Mononuclear cell (primary cell): ENCODE results near the gene ZBTB33. TPM values are rescaled to one million over a fixed set of nuclear protein-coding genes. Genes with fewer than 3 reads are reported as not detected.
A peak's percentile ranks its signal among the peaks of the same experiment; 100 is the strongest.

ENCODE experiments used
- H3K27me3 ChIP-seq: 2 replicates; pipeline ENCODE4 v1.6.0; 2011; ENCODE audit warnings: low read length, control low read depth; ENCODE audit not compliant: insufficient read depth
- H3K4me1 ChIP-seq: 2 replicates; pipeline ENCODE4 v1.5.1; 2011; ENCODE audit warnings: mild to moderate bottlenecking, low read length, control low read depth; ENCODE audit not compliant: insufficient read depth
- H3K4me3 ChIP-seq: 2 replicates; pipeline ENCODE4 v1.5.1; 2011; ENCODE audit warnings: mild to moderate bottlenecking, low read length, moderate library complexity
- H3K9me3 ChIP-seq: 2 replicates; pipeline ENCODE4 v1.5.1; 2011; ENCODE audit warnings: low read depth, mild to moderate bottlenecking, control low read depth, low read length
- total RNA-seq: library from RNA; depleted of rRNA; stranded (reverse); fragments of >200 nt; gene quantifications from one replicate; pipeline ENCODE4 v1.2.3, GENCODE V29; 2012

The ZBTB33 gene
- total RNA-seq, 1 donor = 52.8 TPM

- Histone ChIP-seq H3K4me3 (peak overlapping the region; percentile 64), H3K9me3 (no peaks in the 10 kb centered on the region), H3K27me3 (no peaks in the 10 kb centered on the region), H3K4me1 (peaks cover 10% of the 10 kb centered on the region)
Observed at GRCh38 chrX:120244395-120244734, 6.2 kb upstream of the ZBTB33 start.

DNA sequence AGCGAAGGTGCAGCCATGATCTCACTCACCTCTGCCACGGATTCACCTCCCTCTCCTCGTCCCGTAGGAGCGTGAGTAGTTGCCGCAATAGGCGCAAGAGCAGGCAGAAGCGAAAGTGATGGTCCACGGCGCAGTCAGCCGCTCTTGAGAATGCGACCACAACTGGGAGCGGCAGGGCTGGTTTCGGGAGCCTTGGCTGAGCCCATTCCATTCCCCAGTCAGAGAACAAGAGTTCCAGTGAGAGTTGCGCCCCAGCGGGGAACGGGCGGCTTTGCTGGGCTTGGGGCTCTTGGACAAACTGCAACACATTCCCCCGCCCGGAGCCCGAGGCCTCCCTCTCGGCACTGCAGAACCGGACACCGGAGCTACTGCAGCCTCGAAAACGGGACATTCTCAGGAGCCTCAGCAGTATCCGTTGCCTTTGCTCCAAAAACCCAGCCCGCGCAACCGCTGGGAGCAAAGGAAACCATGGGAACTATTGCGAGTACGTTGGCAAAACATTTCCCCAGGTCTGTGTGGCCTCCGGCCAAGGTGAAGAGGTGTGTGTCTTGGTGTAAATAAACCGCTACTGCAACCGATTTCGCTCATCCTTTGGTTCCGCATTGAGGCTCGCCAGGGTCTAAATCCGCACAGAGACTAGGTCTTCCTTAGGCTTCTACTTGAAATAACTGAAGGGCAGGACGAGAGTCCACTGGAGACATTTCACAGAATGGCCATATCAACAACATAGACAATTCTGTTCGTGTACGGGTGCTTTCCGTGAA lies 5.7 kb upstream of the ZBTB33 start:
- Histone ChIP-seq H3K4me3 (peak overlapping the region; percentile 64), H3K4me1 (peaks cover 10% of the 10 kb centered on the region), H3K9me3 (no peaks in the 10 kb centered on the region), H3K27me3 (no peaks in the 10 kb centered on the region)

DNA sequence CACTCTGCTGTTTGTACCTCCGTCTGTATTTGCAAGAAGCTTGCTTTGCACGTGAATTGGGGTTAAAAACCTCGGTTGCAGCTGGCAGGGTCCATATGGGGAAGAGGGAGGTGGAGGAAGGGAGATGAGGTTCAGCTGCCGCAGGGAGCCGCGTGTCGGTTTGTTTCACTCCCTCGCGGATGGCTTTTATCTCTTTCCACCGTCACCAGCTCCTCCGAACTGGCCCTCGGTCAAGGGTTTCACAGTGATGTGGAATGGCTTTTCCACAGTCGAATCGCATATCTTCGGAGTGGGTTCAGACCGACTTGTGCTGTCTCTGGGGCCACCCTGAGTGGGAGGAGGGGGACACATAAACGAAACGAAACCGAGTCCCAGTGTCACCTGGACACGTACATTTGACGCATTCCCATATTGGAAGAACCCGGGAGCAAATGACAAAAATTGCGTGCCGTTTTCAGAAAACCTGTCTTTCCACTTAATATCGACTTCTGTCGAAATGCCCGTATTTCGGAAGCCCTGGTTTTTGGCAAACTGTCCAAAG lies 929 bp downstream of the ZBTB33 start:
- Histone ChIP-seq H3K9me3 (no peaks in the 10 kb centered on the region), H3K4me3 (peak overlapping the region; percentile 73), H3K27me3 (no peaks in the 10 kb centered on the region), H3K4me1 (no peaks in the 10 kb centered on the region)

- Histone ChIP-seq H3K9me3 (no peaks in the 10 kb centered on the region), H3K27me3 (no peaks in the 10 kb centered on the region), H3K4me3 (no peak overlapping the region), H3K4me1 (no peaks in the 10 kb centered on the region)
Observed at GRCh38 chrX:120253784-120254183, 3.2 kb downstream of the ZBTB33 start.

DNA sequence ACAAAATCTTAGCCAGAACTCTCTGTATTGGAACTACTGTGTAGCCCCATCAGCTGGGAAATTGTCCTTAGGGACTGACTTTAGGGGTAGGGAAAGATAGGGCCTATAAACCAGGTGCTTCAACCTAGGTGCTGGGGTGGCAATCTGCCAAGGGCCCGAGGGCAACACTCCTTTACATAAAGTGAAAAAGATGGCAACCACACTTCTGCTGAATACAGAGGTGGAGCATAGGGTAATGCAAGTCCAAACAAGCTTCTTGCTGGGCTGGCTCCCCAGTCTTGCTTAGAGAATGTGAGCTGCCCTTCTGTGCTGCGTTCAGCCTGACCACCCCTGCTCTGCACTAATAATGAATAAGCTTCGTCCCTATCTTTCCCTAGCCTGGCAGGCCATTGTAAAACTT lies 9.8 kb downstream of the ZBTB33 start:
- no peaks in the 10 kb centered on the region for H3K9me3 ChIP-seq
- H3K4me3 ChIP-seq = no peak overlapping the region
- peaks cover 22% of the 10 kb centered on the region for H3K4me1 ChIP-seq
- no peaks in the 10 kb centered on the region for H3K27me3 ChIP-seq

- Histone ChIP-seq H3K27me3 (no peaks in the 10 kb centered on the region), H3K9me3 (no peaks in the 10 kb centered on the region), H3K4me1 (peaks cover 22% of the 10 kb centered on the region), H3K4me3 (no peak overlapping the region)
Observed at GRCh38 chrX:120262859-120263708, 12.5 kb downstream of the ZBTB33 start.

- Histone ChIP-seq H3K27me3 (no peaks in the 10 kb centered on the region), H3K4me3 (no peak overlapping the region), H3K9me3 (no peaks in the 10 kb centered on the region), H3K4me1 (peaks cover 27% of the 10 kb centered on the region)
Observed at GRCh38 chrX:120264341-120264740, 13.7 kb downstream of the ZBTB33 start.

- Histone ChIP-seq H3K27me3 (no peaks in the 10 kb centered on the region), H3K4me3 (no peak overlapping the region), H3K9me3 (no peaks in the 10 kb centered on the region), H3K4me1 (peaks cover 19% of the 10 kb centered on the region)
Observed at GRCh38 chrX:120269373-120270035, 18.9 kb downstream of the ZBTB33 start.

- no peaks in the 10 kb centered on the region for H3K27me3 ChIP-seq
- no peaks in the 10 kb centered on the region for H3K9me3 ChIP-seq
- peaks cover 19% of the 10 kb centered on the region for H3K4me1 ChIP-seq
- no peak overlapping the region for H3K4me3 ChIP-seq
Observed at GRCh38 chrX:120270567-120270966, 20.0 kb downstream of the ZBTB33 start.

DNA sequence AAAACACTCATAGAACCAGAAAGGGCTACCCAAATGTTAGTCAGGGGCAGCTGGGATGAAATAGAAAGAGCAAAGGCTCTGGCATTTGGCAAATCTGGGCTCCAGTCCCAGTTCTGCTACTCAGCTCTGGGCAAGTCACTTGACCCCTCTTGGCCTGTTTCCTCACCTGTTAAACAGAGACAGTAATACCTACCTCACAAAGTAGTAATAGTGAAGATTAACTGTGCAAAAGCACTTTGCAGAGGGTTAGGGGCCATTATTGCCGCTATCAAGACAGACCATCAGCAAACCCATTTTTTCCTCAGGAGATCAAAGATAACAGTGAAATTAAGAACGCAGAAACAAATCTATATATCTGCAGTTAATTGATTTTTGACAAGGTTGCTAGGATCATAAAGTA lies 20.6 kb downstream of the ZBTB33 start:
- Histone ChIP-seq H3K4me3 (no peak overlapping the region), H3K27me3 (no peaks in the 10 kb centered on the region), H3K4me1 (peaks cover 19% of the 10 kb centered on the region), H3K9me3 (no peaks in the 10 kb centered on the region)

DNA sequence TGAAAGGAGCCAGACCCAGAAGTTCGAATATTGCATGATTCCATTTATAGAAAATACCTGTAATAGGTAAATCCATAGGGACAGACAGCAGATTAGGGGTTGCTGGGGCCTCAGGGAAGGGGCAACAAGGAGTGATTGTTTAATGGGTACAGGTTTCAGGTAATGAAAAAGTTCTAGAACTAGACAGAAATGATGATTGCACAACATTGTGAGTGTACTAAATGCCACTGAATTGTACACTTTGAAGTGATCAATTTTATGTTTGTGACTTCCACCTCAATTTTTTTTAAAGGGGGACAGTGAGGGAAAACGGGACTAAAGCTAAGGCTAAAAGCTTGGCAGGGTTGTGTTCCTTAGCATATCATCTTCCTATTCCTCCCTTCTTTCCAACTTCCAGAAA lies 23.5 kb downstream of the ZBTB33 start:
- no peaks in the 10 kb centered on the region for H3K27me3 ChIP-seq
- no peak overlapping the region for H3K4me3 ChIP-seq
- H3K4me1 ChIP-seq = peaks cover 15% of the 10 kb centered on the region
- H3K9me3 ChIP-seq = no peaks in the 10 kb centered on the region

DNA sequence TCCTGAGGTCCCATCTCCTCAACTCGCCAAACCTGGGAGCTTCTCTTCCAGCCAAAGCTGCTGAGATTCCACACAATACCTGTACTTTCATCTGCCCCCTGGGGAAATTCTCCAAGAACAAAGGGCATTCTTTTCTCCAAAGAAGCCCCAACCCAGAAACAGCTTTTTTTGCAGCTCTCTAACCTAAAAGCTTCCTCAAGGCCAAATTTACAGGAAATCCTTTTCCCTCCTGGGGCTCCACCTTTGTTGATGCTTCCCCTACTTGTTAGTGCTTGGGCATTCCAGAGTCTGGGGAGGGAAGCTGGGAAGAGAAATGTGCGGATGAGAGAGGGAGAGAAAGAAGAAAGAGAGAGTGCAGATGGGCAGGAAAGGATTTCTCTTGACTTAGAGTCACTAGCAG lies 24.3 kb downstream of the ZBTB33 start:
- Histone ChIP-seq H3K4me1 (peaks cover 9% of the 10 kb centered on the region), H3K27me3 (no peaks in the 10 kb centered on the region)

DNA sequence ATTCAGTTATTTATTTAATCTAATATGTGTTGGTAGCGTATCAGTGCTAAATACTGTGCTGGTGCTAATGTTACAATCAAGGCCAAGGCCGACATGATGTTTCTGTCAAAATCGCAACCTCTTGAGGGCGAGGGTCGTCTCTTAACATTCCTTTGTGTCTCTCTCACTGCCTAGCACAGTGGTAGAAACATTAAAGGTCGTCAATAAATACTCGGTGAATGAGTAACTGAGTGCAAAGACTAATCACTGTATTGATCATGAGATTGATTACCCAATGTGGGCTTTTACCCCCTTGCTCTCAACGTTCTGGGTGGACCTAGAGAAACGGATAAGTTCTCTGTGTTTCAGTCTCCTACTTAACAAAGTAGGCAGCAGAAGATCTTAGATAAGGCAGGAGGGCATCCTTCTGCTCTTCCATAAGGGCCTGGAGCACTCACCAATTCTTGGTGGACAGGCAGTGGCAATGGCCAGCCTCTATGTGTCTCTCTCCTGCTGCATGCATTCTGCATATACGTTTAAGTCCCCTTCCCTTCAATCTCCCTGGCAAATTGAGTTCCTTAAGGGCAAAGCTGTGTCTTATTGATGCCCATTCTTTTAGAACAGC lies 30.5 kb downstream of the ZBTB33 start:
- Histone ChIP-seq H3K9me3 (no peaks in the 10 kb centered on the region), H3K27me3 (no peaks in the 10 kb centered on the region), H3K4me1 (no peaks in the 10 kb centered on the region)

More for the DNA sequence above, 24.3 kb downstream of the ZBTB33 start:
- no peaks in the 10 kb centered on the region for H3K9me3 ChIP-seq
- H3K4me3 ChIP-seq = no peak overlapping the region

GRCh38 chrX:120281761-120282160 lies 31.1 kb downstream of the ZBTB33 start:
- Histone ChIP-seq H3K27me3 (no peaks in the 10 kb centered on the region), H3K4me3 (no peak overlapping the region), H3K9me3 (no peaks in the 10 kb centered on the region), H3K4me1 (peaks cover 6% of the 10 kb centered on the region)

More for the DNA sequence above, 30.5 kb downstream of the ZBTB33 start:
- H3K4me3 ChIP-seq = no peak overlapping the region

- Histone ChIP-seq H3K9me3 (no peaks in the 10 kb centered on the region), H3K27me3 (no peaks in the 10 kb centered on the region), H3K4me3 (no peak overlapping the region), H3K4me1 (peaks cover 14% of the 10 kb centered on the region)
Observed at GRCh38 chrX:120282697-120283096, 32.1 kb downstream of the ZBTB33 start.
